HepG2 (cell line): ENCODE measurements around the gene SMYD5. TPM values are rescaled to one million over a fixed set of nuclear protein-coding genes. Genes with fewer than 3 reads are reported as not detected.

Experiments
- AHR ChIP-seq: IDR thresholded peaks from 2 replicates; pipeline ENCODE4 v1.6.1; 2018; ENCODE audit warnings: missing genetic modification reagents, missing compliant biosample characterization
- DNMT3B ChIP-seq: conservative IDR thresholded peaks from 2 replicates; pipeline ENCODE4 v1.6.1; 2016; ENCODE audit warnings: missing biosample characterization, control low read depth
- GZF1 ChIP-seq: sonication (generic); formaldehyde crosslinking; IDR thresholded peaks from 2 replicates; pipeline ENCODE4 v1.5.1; 2020; ENCODE audit warnings: mild to moderate bottlenecking, missing genetic modification reagents
- KMT2A ChIP-seq: sonication (generic); formaldehyde crosslinking; IDR thresholded peaks from 2 replicates; pipeline ENCODE4 v1.4.0; 2020; ENCODE audit warnings: missing genetic modification reagents
- MIER2 ChIP-seq: IDR thresholded peaks from 2 replicates; pipeline ENCODE4 v1.6.1; 2016; ENCODE audit warnings: missing biosample characterization, missing genetic modification reagents
- POLR2A ChIP-seq, 2 experiments: IDR thresholded peaks; 2 replicates each; pipeline ENCODE4 v1.6.1; 2011; ENCODE audit warnings: low read depth in 2 of 2, low read length in 2 of 2, mild to moderate bottlenecking in 1 of 2, moderate library complexity in 1 of 2; ENCODE audit not compliant: insufficient read depth in 1 of 2
- ZFP82 ChIP-seq: sonication (generic); formaldehyde crosslinking; IDR thresholded peaks from 2 replicates; pipeline ENCODE4 v1.5.1; 2020; ENCODE audit warnings: mild to moderate bottlenecking, missing genetic modification reagents, borderline replicate concordance
- ZMAT3 ChIP-seq: sonication (generic); formaldehyde crosslinking; conservative IDR thresholded peaks from 2 replicates; pipeline ENCODE4 v1.7.0; 2021; ENCODE audit warnings: missing genetic modification reagents
- ZNF543 ChIP-seq: sonication (generic); formaldehyde crosslinking; IDR thresholded peaks from 2 replicates; pipeline ENCODE4 v1.4.0; 2020; ENCODE audit warnings: mild to moderate bottlenecking, missing genetic modification reagents
- ZNF660 ChIP-seq: sonication (generic); formaldehyde crosslinking; IDR thresholded peaks from 2 replicates; pipeline ENCODE4 v1.5.1; 2020; ENCODE audit warnings: mild to moderate bottlenecking, low read depth, missing genetic modification reagents, borderline replicate concordance
- ZNF720 ChIP-seq: sonication (generic); formaldehyde crosslinking; IDR thresholded peaks from 2 replicates; pipeline ENCODE4 v1.4.0; 2020; ENCODE audit warnings: missing genetic modification reagents
- polyA plus RNA-seq, 8 experiments: library from polyadenylated mRNA; depleted of rRNA in 3 of 8; stranded (reverse) in 7 of 8; unstranded in 1 of 8; fragments of >200 nt; fragmentation: Illumina TruSeq in 4 of 8; extraction: Trizol in 4 of 8; gene quantifications; 2 replicates each; pipeline versions ENCODE4 v1.2.1 to v1.2.3, GENCODE V29; 2011 to 2016; ENCODE audit warnings: low read depth in 4 of 8, missing spikeins in 1 of 8, mixed read lengths in 1 of 8; ENCODE audit not compliant: insufficient read depth in 1 of 8
- total RNA-seq, 5 experiments: library from RNA; depleted of rRNA; stranded (reverse); fragments of >200 nt; fragmentation: Illumina TruSeq; extraction: Trizol; gene quantifications; 2 replicates each; pipeline ENCODE4 v1.2.3, GENCODE V29; 2016; ENCODE audit warnings: low read depth in 1 of 5
- TF ChIP-seq, protein P1 (sequence below): sonication (generic); formaldehyde crosslinking; IDR thresholded peaks from 2 replicates; pipeline ENCODE4 v1.8.1; 2023; ENCODE audit warnings: mild to moderate bottlenecking, missing genetic modification reagents
- TF ChIP-seq, protein P2 (sequence below): sonication (generic); formaldehyde crosslinking; IDR thresholded peaks from 2 replicates; pipeline ENCODE4 v1.5.0; 2020; ENCODE audit warnings: mild to moderate bottlenecking, missing genetic modification reagents
- TF ChIP-seq, protein P3 (sequence below): sonication (generic); formaldehyde crosslinking; IDR thresholded peaks from 2 replicates; pipeline ENCODE4 v1.5.1; 2020; ENCODE audit warnings: missing genetic modification reagents, mild to moderate bottlenecking, borderline replicate concordance
- TF ChIP-seq, protein P4 (sequence below): sonication (generic); formaldehyde crosslinking; IDR thresholded peaks from 2 replicates; pipeline ENCODE4 v1.8.1; 2022; ENCODE audit warnings: mild to moderate bottlenecking, missing genetic modification reagents
- TF ChIP-seq, protein P5 (sequence below): IDR thresholded peaks from 2 replicates; pipeline ENCODE4 v1.6.1; 2016; ENCODE audit warnings: missing compliant biosample characterization, missing genetic modification reagents, borderline replicate concordance
- TF ChIP-seq, protein P6 (sequence below): IDR thresholded peaks from 2 replicates; pipeline ENCODE4 v1.6.1; 2016

SMYD5 gene
- total and polyA plus RNA-seq, 2 of the 13 experiments (the other 11 are each of a cell fraction or from before 2014, with no cell fraction given), result 55.8 to 70.4 TPM

DNA sequence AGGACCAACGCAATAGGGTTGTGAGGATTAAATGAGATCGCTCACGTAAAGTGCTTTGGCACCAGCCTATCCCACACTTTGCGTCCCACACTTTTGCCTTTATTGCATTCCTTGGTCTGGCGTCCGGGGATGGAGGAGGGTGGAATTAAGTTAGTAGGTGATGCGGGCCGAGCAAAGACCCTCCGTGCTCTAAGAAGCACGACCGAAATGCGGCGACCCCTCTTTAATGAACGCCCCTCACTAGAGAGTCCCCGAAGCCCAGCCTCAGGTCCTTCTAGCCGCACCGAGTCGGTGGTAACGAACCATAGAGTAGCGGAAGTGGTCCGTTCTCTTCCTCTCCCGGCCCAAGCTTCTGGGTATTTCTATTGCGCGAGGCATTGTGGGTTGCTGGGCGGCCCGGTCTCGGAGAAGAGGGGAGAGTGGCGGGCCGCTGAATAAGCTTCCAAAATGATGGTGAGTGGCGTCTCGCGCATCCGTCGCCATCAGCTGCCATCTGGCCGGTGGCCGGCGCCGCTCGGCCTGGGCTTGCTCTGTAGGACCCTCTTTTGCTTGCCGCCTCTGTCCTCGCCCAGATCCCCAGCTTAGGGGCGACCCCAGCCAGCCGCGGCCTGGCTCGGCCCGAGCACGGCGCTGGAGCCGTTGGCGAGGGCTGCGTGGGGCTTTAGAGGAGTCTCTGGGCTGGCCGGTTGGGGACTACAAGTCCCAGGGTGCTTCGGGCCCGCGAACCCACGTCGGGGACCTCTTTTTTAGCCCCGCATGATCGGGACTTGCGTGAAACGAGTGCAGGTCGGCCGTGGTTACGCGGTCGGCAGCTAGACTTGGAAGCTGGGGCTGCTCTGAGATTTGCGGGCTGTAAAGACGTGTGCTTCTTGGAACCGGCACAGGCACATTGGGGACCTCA, 20.1 kb downstream of the SMYD5 start, which contains the start of gene CCT7 (continued):
- TF ChIP-seq, protein P1, sequence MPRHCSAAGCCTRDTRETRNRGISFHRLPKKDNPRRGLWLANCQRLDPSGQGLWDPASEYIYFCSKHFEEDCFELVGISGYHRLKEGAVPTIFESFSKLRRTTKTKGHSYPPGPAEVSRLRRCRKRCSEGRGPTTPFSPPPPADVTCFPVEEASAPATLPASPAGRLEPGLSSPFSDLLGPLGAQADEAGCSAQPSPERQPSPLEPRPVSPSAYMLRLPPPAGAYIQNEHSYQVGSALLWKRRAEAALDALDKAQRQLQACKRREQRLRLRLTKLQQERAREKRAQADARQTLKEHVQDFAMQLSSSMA (CRISPR knock-in tag), result no peak; the same call in 1 of the 2 replicates
- TF ChIP-seq, protein P2, sequence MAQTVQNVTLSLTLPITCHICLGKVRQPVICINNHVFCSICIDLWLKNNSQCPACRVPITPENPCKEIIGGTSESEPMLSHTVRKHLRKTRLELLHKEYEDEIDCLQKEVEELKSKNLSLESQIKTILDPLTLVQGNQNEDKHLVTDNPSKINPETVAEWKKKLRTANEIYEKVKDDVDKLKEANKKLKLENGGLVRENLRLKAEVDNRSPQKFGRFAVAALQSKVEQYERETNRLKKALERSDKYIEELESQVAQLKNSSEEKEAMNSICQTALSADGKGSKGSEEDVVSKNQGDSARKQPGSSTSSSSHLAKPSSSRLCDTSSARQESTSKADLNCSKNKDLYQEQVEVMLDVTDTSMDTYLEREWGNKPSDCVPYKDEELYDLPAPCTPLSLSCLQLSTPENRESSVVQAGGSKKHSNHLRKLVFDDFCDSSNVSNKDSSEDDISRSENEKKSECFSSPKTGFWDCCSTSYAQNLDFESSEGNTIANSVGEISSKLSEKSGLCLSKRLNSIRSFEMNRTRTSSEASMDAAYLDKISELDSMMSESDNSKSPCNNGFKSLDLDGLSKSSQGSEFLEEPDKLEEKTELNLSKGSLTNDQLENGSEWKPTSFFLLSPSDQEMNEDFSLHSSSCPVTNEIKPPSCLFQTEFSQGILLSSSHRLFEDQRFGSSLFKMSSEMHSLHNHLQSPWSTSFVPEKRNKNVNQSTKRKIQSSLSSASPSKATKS (CRISPR knock-in tag), result no peak
- TF ChIP-seq ZNF720, result no peak
- peak; percentile 81; the same call in 1 of the 2 replicates for TF ChIP-seq DNMT3B (CRISPR knock-in tag)
- TF ChIP-seq KMT2A (CRISPR knock-in tag), result peak; percentile 95
- no peak for TF ChIP-seq ZNF660 (CRISPR knock-in tag)
- TF ChIP-seq GZF1 (CRISPR knock-in tag), result peak; percentile 87; the same call in 1 of the 2 replicates
- TF ChIP-seq ZFP82 (CRISPR knock-in tag), result no peak
- peak; percentile 67; the same call in 1 of the 2 replicates for TF ChIP-seq MIER2 (CRISPR knock-in tag)
- TF ChIP-seq ZMAT3 (CRISPR knock-in tag), result peak; percentile 62; the same call in 1 of the 2 replicates
- TF ChIP-seq, protein P3, sequence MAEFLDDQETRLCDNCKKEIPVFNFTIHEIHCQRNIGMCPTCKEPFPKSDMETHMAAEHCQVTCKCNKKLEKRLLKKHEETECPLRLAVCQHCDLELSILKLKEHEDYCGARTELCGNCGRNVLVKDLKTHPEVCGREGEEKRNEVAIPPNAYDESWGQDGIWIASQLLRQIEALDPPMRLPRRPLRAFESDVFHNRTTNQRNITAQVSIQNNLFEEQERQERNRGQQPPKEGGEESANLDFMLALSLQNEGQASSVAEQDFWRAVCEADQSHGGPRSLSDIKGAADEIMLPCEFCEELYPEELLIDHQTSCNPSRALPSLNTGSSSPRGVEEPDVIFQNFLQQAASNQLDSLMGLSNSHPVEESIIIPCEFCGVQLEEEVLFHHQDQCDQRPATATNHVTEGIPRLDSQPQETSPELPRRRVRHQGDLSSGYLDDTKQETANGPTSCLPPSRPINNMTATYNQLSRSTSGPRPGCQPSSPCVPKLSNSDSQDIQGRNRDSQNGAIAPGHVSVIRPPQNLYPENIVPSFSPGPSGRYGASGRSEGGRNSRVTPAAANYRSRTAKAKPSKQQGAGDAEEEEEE (CRISPR knock-in tag), result peak; percentile 56; the same call in 1 of the 2 replicates
- peak; percentile 97 to 98 for TF ChIP-seq POLR2A (IDR thresholded peaks at IDR 0.05; ENCODE audit: insufficient read depth in 1 of 2, low read depth in 2 of 2, low read length in 2 of 2)
- TF ChIP-seq ZNF543 (CRISPR knock-in tag), result peak; percentile 94
- TF ChIP-seq AHR (CRISPR knock-in tag), result peak; percentile 71; the same call in 1 of the 2 replicates
- TF ChIP-seq, protein P4, sequence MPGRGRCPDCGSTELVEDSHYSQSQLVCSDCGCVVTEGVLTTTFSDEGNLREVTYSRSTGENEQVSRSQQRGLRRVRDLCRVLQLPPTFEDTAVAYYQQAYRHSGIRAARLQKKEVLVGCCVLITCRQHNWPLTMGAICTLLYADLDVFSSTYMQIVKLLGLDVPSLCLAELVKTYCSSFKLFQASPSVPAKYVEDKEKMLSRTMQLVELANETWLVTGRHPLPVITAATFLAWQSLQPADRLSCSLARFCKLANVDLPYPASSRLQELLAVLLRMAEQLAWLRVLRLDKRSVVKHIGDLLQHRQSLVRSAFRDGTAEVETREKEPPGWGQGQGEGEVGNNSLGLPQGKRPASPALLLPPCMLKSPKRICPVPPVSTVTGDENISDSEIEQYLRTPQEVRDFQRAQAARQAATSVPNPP (CRISPR knock-in tag), result peak; percentile 57; the same call in 1 of the 2 replicates
- TF ChIP-seq, protein P5, sequence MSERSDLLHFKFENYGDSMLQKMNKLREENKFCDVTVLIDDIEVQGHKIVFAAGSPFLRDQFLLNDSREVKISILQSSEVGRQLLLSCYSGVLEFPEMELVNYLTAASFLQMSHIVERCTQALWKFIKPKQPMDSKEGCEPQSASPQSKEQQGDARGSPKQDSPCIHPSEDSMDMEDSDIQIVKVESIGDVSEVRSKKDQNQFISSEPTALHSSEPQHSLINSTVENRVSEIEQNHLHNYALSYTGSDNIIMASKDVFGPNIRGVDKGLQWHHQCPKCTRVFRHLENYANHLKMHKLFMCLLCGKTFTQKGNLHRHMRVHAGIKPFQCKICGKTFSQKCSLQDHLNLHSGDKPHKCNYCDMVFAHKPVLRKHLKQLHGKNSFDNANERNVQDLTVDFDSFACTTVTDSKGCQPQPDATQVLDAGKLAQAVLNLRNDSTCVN (CRISPR knock-in tag), result peak; percentile 80; the same call in 1 of the 2 replicates
- TF ChIP-seq, protein P6, sequence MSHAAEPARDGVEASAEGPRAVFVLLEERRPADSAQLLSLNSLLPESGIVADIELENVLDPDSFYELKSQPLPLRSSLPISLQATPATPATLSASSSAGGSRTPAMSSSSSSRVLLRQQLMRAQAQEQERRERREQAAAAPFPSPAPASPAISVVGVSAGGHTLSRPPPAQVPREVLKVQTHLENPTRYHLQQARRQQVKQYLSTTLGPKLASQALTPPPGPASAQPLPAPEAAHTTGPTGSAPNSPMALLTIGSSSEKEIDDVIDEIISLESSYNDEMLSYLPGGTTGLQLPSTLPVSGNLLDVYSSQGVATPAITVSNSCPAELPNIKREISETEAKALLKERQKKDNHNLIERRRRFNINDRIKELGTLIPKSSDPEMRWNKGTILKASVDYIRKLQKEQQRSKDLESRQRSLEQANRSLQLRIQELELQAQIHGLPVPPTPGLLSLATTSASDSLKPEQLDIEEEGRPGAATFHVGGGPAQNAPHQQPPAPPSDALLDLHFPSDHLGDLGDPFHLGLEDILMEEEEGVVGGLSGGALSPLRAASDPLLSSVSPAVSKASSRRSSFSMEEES (CRISPR knock-in tag), result peak; percentile 42
